Sigmoid colon (tissue), 4 donors: ENCODE data around the gene RPL12.

ENCODE experiments used
- CTCF ChIP-seq, 4 experiments: fragments of 450-650 bp in 3 of 4; fragments of 200-600 bp in 1 of 4; IDR thresholded peaks; one replicate each; pipeline ENCODE4 v1.5.1; 2016 to 2019; ENCODE audit warnings: antibody characterized with exemption in 4 of 4, mild to moderate bottlenecking in 3 of 4, moderate library complexity in 2 of 4
- POLR2A ChIP-seq, 2 donors: fragments of 450-650 bp; IDR thresholded peaks; one replicate each; pipeline ENCODE4 v1.6.1; 2016; ENCODE audit warnings: antibody characterized with exemption in 2 of 2, mild to moderate bottlenecking in 2 of 2, moderate library complexity in 2 of 2
- POLR2AphosphoS5 ChIP-seq, 4 donors: sonication (generic); formaldehyde crosslinking; IDR thresholded peaks; one replicate each; pipeline ENCODE4 v1.6.1; 2017; ENCODE audit warnings: antibody characterized with exemption in 4 of 4

DNA sequence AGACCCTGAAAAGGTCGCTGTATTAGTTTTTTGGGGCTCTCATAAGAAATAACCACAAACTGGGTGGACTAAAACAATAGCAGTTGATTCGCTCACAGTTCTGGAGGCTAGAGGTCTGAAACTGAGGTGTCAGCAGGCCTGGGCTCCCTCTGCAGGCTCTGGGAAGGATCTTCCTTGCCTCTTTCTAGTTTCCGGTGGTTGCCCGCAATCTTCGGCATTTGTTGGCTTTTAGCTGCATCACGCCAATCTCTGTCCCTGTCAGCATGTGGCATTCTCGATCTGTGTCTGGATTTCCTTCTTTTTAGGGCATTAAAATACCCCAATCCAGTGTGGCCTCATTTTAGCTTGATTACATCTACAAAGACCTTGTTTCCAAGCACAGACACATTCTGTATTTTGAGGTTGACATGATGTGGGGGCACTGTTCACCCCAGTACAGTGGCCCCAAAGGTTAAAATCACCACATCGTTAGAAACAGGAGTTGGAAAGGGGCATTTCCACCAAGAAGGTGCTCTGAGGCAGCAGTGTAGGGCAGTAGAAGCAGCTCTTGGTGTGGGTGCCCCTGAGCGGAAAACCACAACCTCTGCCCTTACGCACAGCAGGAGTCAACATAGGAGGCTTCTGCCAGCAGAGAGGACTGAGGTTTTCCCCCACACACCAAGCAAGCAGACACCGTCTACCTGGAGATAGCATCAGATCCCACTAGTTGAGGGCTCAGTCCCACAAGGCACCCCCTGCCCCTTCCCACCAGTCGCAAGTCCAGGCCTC is 13.5 kb downstream of the RPL12 start:
- TF ChIP-seq CTCF (IDR thresholded peaks at IDR 0.05) (no peak), POLR2AphosphoS5 (IDR thresholded peaks at IDR 0.05) (no peak), POLR2A (IDR thresholded peaks at IDR 0.05) (no peak)
